Neural progenitor cell (in vitro differentiated cells): Measurements from ENCODE around the gene KCNB1. TPM values are rescaled to one million over a fixed set of nuclear protein-coding genes. Genes with fewer than 3 reads are reported as not detected.

Experiments
- DNase-seq: peaks from one replicate; pipeline ENCODE4 v3.0.0-alpha.2; 2016; ENCODE audit warnings: low spot score
- H2AFZ ChIP-seq: fragments of 200-600 bp; sonication (generic); replicated peaks from 2 replicates; pipeline ENCODE4 v1.6.1; 2016; ENCODE audit warnings: antibody characterized with exemption
- H3F3A ChIP-seq: fragments of 200-600 bp; sonication (generic); 2 replicates; pipeline ENCODE4 v1.6.1; 2016; ENCODE audit warnings: antibody characterized with exemption, low read depth
- H3K27ac ChIP-seq: fragments of 200-600 bp; sonication (generic); 2 replicates; pipeline ENCODE4 v1.5.1; 2016; ENCODE audit warnings: mild to moderate bottlenecking
- H3K27me3 ChIP-seq: fragments of 200-600 bp; sonication (generic); 2 replicates; pipeline ENCODE4 v1.6.1; 2016; ENCODE audit warnings: mild to moderate bottlenecking, moderate library complexity
- H3K36me3 ChIP-seq: fragments of 200-600 bp; sonication (generic); 2 replicates; pipeline ENCODE4 v1.5.1; 2016
- H3K4me1 ChIP-seq: fragments of 200-600 bp; sonication (generic); 2 replicates; pipeline ENCODE4 v1.6.1; 2016; ENCODE audit warnings: mixed run types
- H3K4me2 ChIP-seq: fragments of 200-600 bp; sonication (generic); 2 replicates; pipeline ENCODE4 v1.6.1; 2016
- H3K4me3 ChIP-seq: fragments of 200-600 bp; sonication (generic); 2 replicates; pipeline ENCODE4 v1.5.1; 2016
- H3K79me2 ChIP-seq: fragments of 200-600 bp; sonication (generic); 2 replicates; pipeline ENCODE4 v1.6.1; 2016; ENCODE audit warnings: low read depth
- H3K9ac ChIP-seq: fragments of 200-600 bp; sonication (generic); 2 replicates; pipeline ENCODE4 v1.6.1; 2016
- H3K9me3 ChIP-seq: fragments of 200-600 bp; sonication (generic); 2 replicates; pipeline ENCODE4 v1.5.1; 2016; ENCODE audit warnings: low read depth
- H4K20me1 ChIP-seq: fragments of 200-600 bp; sonication (generic); 2 replicates; pipeline ENCODE4 v1.6.1; 2016; ENCODE audit warnings: low read depth
- H3K27ac Mint-ChIP-seq: 3 replicates; pipeline ENCODE4 v1.8.0; 2021; ENCODE audit warnings: mixed read lengths
- H3K27me3 Mint-ChIP-seq: 2 replicates; pipeline ENCODE4 v1.8.0; 2022; ENCODE audit warnings: low read depth, mild to moderate bottlenecking, inconsistent platforms, moderate library complexity, mixed read lengths; ENCODE audit not compliant: insufficient read depth
- H3K36me3 Mint-ChIP-seq: 3 replicates; pipeline ENCODE4 v1.8.0; 2021; ENCODE audit warnings: mixed read lengths
- H3K4me1 Mint-ChIP-seq: 3 replicates; pipeline ENCODE4 v1.8.0; 2021; ENCODE audit warnings: mixed read lengths
- H3K4me3 Mint-ChIP-seq: 3 replicates; pipeline ENCODE4 v1.8.0; 2021; ENCODE audit warnings: mild to moderate bottlenecking, moderate library complexity, mixed read lengths
- H3K9me3 Mint-ChIP-seq: 3 replicates; pipeline ENCODE4 v1.8.0; 2020; ENCODE audit warnings: mixed read lengths
- EZH2 ChIP-seq: fragments of 200-600 bp; sonication (generic); IDR thresholded peaks from 2 replicates; pipeline ENCODE4 v1.6.1; 2017; ENCODE audit warnings: antibody characterized with exemption, mild to moderate bottlenecking, moderate library complexity
- EZH2phosphoT487 ChIP-seq: fragments of 200-600 bp; sonication (generic); IDR thresholded peaks from 2 replicates; pipeline ENCODE4 v1.6.1; 2017; ENCODE audit warnings: antibody characterized with exemption
- total RNA-seq: library from RNA; depleted of rRNA; stranded (reverse); fragments of >200 nt; gene quantifications from 2 replicates; pipeline ENCODE4 v1.2.3, GENCODE V29; 2015; ENCODE audit warnings: low replicate concordance
- TF ChIP-seq, protein P1 (sequence below): fragments of 200-600 bp; sonication (generic); IDR thresholded peaks from 2 replicates; pipeline ENCODE4 v1.5.1; 2017; ENCODE audit warnings: antibody characterized with exemption, mild to moderate bottlenecking

The KCNB1 gene
- total RNA-seq, 1 donor from 2014 or later: 0.97 TPM

GRCh38 chr20:49397525-49397924, 84.9 kb downstream of the KCNB1 start:
- Histone ChIP-seq H3K79me2 (no peaks in the 10 kb centered on the region), H3K9ac (no peak overlapping the region), H2AFZ (no peak overlapping the region), H3K4me1 (no peaks in the 10 kb centered on the region), H3K4me3 (no peak overlapping the region), H3K36me3 (no peaks in the 10 kb centered on the region), H4K20me1 (no peaks in the 10 kb centered on the region), H3K4me2 (no peak overlapping the region), H3K27me3 (no peaks in the 10 kb centered on the region), H3K27ac (no peak overlapping the region), H3K9me3 (no peaks in the 10 kb centered on the region), H3F3A (no peaks in the 10 kb centered on the region)
- Mint-ChIP-seq H3K27ac (no peak overlapping the region), H3K36me3 (no peaks in the 10 kb centered on the region), H3K27me3 (no peaks in the 10 kb centered on the region), H3K4me1 (peaks cover 6% of the 10 kb centered on the region), H3K9me3 (no peaks in the 10 kb centered on the region), H3K4me3 (no peak overlapping the region)
- TF ChIP-seq, protein P1, sequence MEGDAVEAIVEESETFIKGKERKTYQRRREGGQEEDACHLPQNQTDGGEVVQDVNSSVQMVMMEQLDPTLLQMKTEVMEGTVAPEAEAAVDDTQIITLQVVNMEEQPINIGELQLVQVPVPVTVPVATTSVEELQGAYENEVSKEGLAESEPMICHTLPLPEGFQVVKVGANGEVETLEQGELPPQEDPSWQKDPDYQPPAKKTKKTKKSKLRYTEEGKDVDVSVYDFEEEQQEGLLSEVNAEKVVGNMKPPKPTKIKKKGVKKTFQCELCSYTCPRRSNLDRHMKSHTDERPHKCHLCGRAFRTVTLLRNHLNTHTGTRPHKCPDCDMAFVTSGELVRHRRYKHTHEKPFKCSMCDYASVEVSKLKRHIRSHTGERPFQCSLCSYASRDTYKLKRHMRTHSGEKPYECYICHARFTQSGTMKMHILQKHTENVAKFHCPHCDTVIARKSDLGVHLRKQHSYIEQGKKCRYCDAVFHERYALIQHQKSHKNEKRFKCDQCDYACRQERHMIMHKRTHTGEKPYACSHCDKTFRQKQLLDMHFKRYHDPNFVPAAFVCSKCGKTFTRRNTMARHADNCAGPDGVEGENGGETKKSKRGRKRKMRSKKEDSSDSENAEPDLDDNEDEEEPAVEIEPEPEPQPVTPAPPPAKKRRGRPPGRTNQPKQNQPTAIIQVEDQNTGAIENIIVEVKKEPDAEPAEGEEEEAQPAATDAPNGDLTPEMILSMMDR: no peak
- no peak for TF ChIP-seq EZH2
- TF ChIP-seq EZH2phosphoT487: no peak
- DNase-seq: no peak

DNA sequence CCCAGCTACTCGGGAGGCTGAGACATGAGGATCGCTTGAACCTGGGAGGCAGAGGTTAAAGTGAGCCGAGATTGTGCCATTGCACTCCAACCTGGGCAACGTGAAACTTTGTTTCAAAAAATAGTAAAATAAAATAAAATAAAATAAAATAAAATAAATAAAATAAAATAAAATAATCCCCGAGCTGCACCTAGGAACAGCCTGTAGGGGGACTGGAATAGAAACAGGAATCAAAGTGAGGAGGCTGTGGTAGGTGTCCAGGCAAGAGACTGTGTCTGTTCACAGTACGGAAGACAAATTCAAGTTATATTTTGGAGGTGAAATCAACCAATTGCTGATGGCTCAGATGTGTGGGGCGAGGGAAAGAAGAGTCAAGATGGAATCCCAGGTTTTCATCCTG, 86.2 kb downstream of the KCNB1 start:
- Histone ChIP-seq H3K27me3 (no peaks in the 10 kb centered on the region), H3K4me1 (no peaks in the 10 kb centered on the region), H3K36me3 (no peaks in the 10 kb centered on the region), H4K20me1 (no peaks in the 10 kb centered on the region), H2AFZ (no peak overlapping the region), H3F3A (no peaks in the 10 kb centered on the region), H3K79me2 (no peaks in the 10 kb centered on the region), H3K4me3 (no peak overlapping the region), H3K9ac (no peak overlapping the region), H3K4me2 (no peak overlapping the region), H3K27ac (no peak overlapping the region), H3K9me3 (no peaks in the 10 kb centered on the region)
- Mint-ChIP-seq H3K27me3 (no peaks in the 10 kb centered on the region), H3K36me3 (no peaks in the 10 kb centered on the region), H3K27ac (no peak overlapping the region), H3K4me1 (peaks cover 6% of the 10 kb centered on the region), H3K9me3 (no peaks in the 10 kb centered on the region), H3K4me3 (no peak overlapping the region)
- no peak for TF ChIP-seq EZH2phosphoT487
- no peak for TF ChIP-seq EZH2
- TF ChIP-seq, protein P1: peak; percentile 8
- DNase-seq: no peak

GRCh38 chr20:49395659-49396058, 86.8 kb downstream of the KCNB1 start:
- Histone ChIP-seq H3K4me1 (no peaks in the 10 kb centered on the region), H3F3A (no peaks in the 10 kb centered on the region), H3K27ac (no peak overlapping the region), H3K9ac (no peak overlapping the region), H3K27me3 (no peaks in the 10 kb centered on the region), H3K4me3 (no peak overlapping the region), H3K4me2 (no peak overlapping the region), H4K20me1 (no peaks in the 10 kb centered on the region), H3K79me2 (no peaks in the 10 kb centered on the region), H3K36me3 (no peaks in the 10 kb centered on the region), H3K9me3 (no peaks in the 10 kb centered on the region), H2AFZ (no peak overlapping the region)
- TF ChIP-seq EZH2 (no peak), EZH2phosphoT487 (no peak)
- TF ChIP-seq, protein P1: no peak
- Mint-ChIP-seq H3K27me3 (no peaks in the 10 kb centered on the region), H3K27ac (no peak overlapping the region), H3K36me3 (no peaks in the 10 kb centered on the region), H3K4me1 (peaks cover 6% of the 10 kb centered on the region), H3K4me3 (no peak overlapping the region), H3K9me3 (no peaks in the 10 kb centered on the region)
- no peak for DNase-seq
